IMR-90 (cell line): Measurements from ENCODE around the gene UBAC1. TPM values are rescaled to one million over a fixed set of nuclear protein-coding genes. Genes with fewer than 3 reads are reported as not detected.

ENCODE experiments used
- ATAC-seq: fragments of 200-7000 bp; cut with Tn5 transposase; 2 replicates; pipeline ENCODE4 v1.9.1; 2020; ENCODE audit warnings: low read depth, mild to moderate bottlenecking, moderate library complexity
- BruUV-seq: library from RNA; stranded (reverse); fragments of 400-500 nt; replicated peaks from 2 replicates; lab custom pipeline; 2021; lab: Mats Ljungman, UMichigan
- CTCF ChIA-PET: fragments of 300-600 bp; formaldehyde crosslinking; extraction: SDS; loops from one replicate; lab custom pipeline; 2021; ENCODE audit warnings: antibody characterized with exemption; lab: Yijun Ruan, JAX
- POLR2A ChIA-PET: fragments of 300-600 bp; sonication (Branson Sonifier 250); formaldehyde crosslinking; loops from one replicate; lab custom pipeline; 2022; ENCODE audit warnings: antibody characterized with exemption; ENCODE audit not compliant: unreplicated experiment; lab: Charles Lee
- DNase-seq: peaks from one replicate; pipeline ENCODE4 v3.0.0; 2013
- H2AFZ ChIP-seq: replicated peaks from 2 replicates; pipeline ENCODE3; 2013; ENCODE audit warnings: low read length, mild to moderate bottlenecking; ENCODE audit not compliant: poor library complexity
- H2AK5ac ChIP-seq: 2 replicates; pipeline ENCODE4 v1.6.1; 2013; ENCODE audit warnings: low read depth, low read length, inconsistent platforms
- H2AK9ac ChIP-seq: replicated peaks from 2 replicates; pipeline ENCODE3; 2013; ENCODE audit warnings: mild to moderate bottlenecking, low read depth, low read length, moderate library complexity; ENCODE audit not compliant: poor library complexity
- H2BK120ac ChIP-seq: 2 replicates; pipeline ENCODE4 v1.6.1; 2013; ENCODE audit warnings: low read depth, low read length, inconsistent platforms
- H2BK15ac ChIP-seq: 3 replicates; pipeline ENCODE4 v1.6.1; 2013; ENCODE audit warnings: low read depth, low read length, inconsistent platforms
- H2BK20ac ChIP-seq: 2 replicates; pipeline ENCODE4 v1.6.1; 2013; ENCODE audit warnings: low read depth, mild to moderate bottlenecking, inconsistent platforms, low read length, moderate library complexity
- H2BK5ac ChIP-seq: 2 replicates; pipeline ENCODE4 v1.6.1; 2013; ENCODE audit warnings: mild to moderate bottlenecking, low read depth, low read length, inconsistent platforms; ENCODE audit not compliant: poor library complexity, severe bottlenecking
- H3K14ac ChIP-seq: replicated peaks from 2 replicates; pipeline ENCODE4 v1.6.1; 2013; ENCODE audit warnings: low read depth, low read length, inconsistent platforms
- H3K18ac ChIP-seq: 2 replicates; pipeline ENCODE4 v1.6.1; 2013; ENCODE audit warnings: low read depth, low read length, control low read depth
- H3K23ac ChIP-seq: 2 replicates; pipeline ENCODE4 v1.6.1; 2013; ENCODE audit warnings: low read depth, low read length, inconsistent platforms
- H3K27ac ChIP-seq: 2 replicates; pipeline ENCODE4 v1.5.1; 2013; ENCODE audit warnings: mild to moderate bottlenecking, control low read depth, low read length; ENCODE audit not compliant: insufficient read depth
- H3K27me3 ChIP-seq: 2 replicates; pipeline ENCODE4 v1.6.1; 2013; ENCODE audit warnings: low read length; ENCODE audit not compliant: control insufficient read depth, insufficient read depth
- H3K36me3 ChIP-seq: 2 replicates; pipeline ENCODE4 v1.6.1; 2013; ENCODE audit warnings: low read length, mixed read lengths; ENCODE audit not compliant: control insufficient read depth, insufficient read depth
- H3K4ac ChIP-seq: 2 replicates; pipeline ENCODE4 v1.6.1; 2013; ENCODE audit warnings: low read depth, low read length, inconsistent platforms
- H3K4me1 ChIP-seq: 2 replicates; pipeline ENCODE4 v1.6.1; 2013; ENCODE audit warnings: low read length, mixed read lengths; ENCODE audit not compliant: control insufficient read depth, insufficient read depth
- H3K4me2 ChIP-seq: 2 replicates; pipeline ENCODE4 v1.6.1; 2013; ENCODE audit warnings: low read depth, mild to moderate bottlenecking, control low read depth, low read length, moderate library complexity
- H3K4me3 ChIP-seq: 2 replicates; pipeline ENCODE4 v1.5.1; 2013; ENCODE audit warnings: low read depth, mild to moderate bottlenecking, control low read depth, low read length, moderate library complexity; ENCODE audit not compliant: insufficient read depth
- H3K56ac ChIP-seq: 2 replicates; pipeline ENCODE4 v1.6.1; 2013; ENCODE audit warnings: low read length, inconsistent platforms; ENCODE audit not compliant: insufficient read depth; ENCODE audit errors: extremely low read depth
- H3K79me1 ChIP-seq, 2 experiments: 2 replicates each; pipeline ENCODE4 v1.6.1; 2013; ENCODE audit warnings: low read length in 2 of 2, inconsistent platforms in 1 of 2, low read depth in 1 of 2
- H3K9ac ChIP-seq: 2 replicates; pipeline ENCODE4 v1.6.1; 2013; ENCODE audit warnings: low read depth, low read length, control low read depth
- H3K9me1 ChIP-seq: 2 replicates; pipeline ENCODE4 v1.6.1; 2013; ENCODE audit warnings: low read length, inconsistent platforms; ENCODE audit not compliant: insufficient read depth
- H3K9me3 ChIP-seq: 2 replicates; pipeline ENCODE4 v1.6.1; 2013; ENCODE audit warnings: low read length; ENCODE audit not compliant: control insufficient read depth, insufficient read depth
- H4K20me1 ChIP-seq: 2 replicates; pipeline ENCODE4 v1.6.1; 2013; ENCODE audit warnings: low read length, inconsistent platforms; ENCODE audit not compliant: insufficient read depth
- H4K5ac ChIP-seq: 2 replicates; pipeline ENCODE4 v1.6.1; 2013; ENCODE audit warnings: mild to moderate bottlenecking, low read depth, low read length, control low read depth
- H4K8ac ChIP-seq, 2 experiments: 2 replicates each; pipeline ENCODE4 v1.6.1; 2013; ENCODE audit warnings: low read depth in 2 of 2, low read length in 2 of 2, control low read depth in 1 of 2, inconsistent platforms in 1 of 2
- H4K91ac ChIP-seq: 2 replicates; pipeline ENCODE4 v1.6.1; 2013; ENCODE audit warnings: low read depth, low read length, inconsistent platforms; ENCODE audit not compliant: insufficient read depth
- CEBPB ChIP-seq: IDR thresholded peaks from 2 replicates; pipeline ENCODE4 v1.6.1; 2012; ENCODE audit warnings: low read depth, low read length, improper control_type of control experiment
- CHD1 ChIP-seq: IDR thresholded peaks from 2 replicates; pipeline ENCODE4 v1.6.1; 2012; ENCODE audit warnings: low read depth, low read length, improper control_type of control experiment
- FOS ChIP-seq: fragments of 150-350 bp; IDR thresholded peaks from 2 replicates; pipeline ENCODE4 v1.6.1; 2016; ENCODE audit warnings: low read depth, low read length
- MXI1 ChIP-seq: IDR thresholded peaks from 2 replicates; pipeline ENCODE4 v1.6.1; 2012; ENCODE audit warnings: low read depth, mild to moderate bottlenecking, low read length, moderate library complexity, borderline replicate concordance
- WGBS, 2 experiments: methylation state at CpG; one replicate each; pipeline versions ENCODE4 v1.1.5 to v1.1.7; 2013; ENCODE audit warnings: missing lambda C conversion rate in 2 of 2; ENCODE audit not compliant: insufficient read length in 1 of 2; ENCODE audit errors: extremely low coverage in 2 of 2; 5-methylcytosine and 5-hydroxymethylcytosine counted together
- dilution Hi-C: fragments of 300-500 bp; cut with HindIII; formaldehyde crosslinking; loops from one replicate; pipeline ENCODE4 v1.14.3; 2018; ENCODE audit warnings: low sequenced_read_pairs; ENCODE audit not compliant: unreplicated experiment
- in situ Hi-C: fragments of 300-500 bp; cut with MboI; formaldehyde crosslinking; loops from 3 replicates; pipeline ENCODE4 v1.14.3; 2019; ENCODE audit warnings: low sequenced_read_pairs, inconsistent platforms, mixed read lengths
- intact Hi-C: fragments of 100-400 bp; cut with micrococcal nuclease; formaldehyde crosslinking; loops from 2 replicates; pipeline ENCODE4 v1.10.0; 2022
- polyA plus RNA-seq, 3 experiments: library from polyadenylated mRNA; depleted of rRNA; stranded (reverse); fragments of >200 nt; gene quantifications; 2 replicates each; pipeline ENCODE4 v1.2.3, GENCODE V29; 2012; ENCODE audit warnings: low replicate concordance in 1 of 3
- total RNA-seq: library from RNA; depleted of rRNA; stranded (reverse); fragments of >200 nt; gene quantifications from 2 replicates; pipeline ENCODE4 v1.2.3, GENCODE V29; 2012

UBAC1 gene
- total and polyA plus RNA-seq, 2 of the 4 experiments (the other 2 are of a cell fraction): 25.3 to 33.9 TPM

DNA sequence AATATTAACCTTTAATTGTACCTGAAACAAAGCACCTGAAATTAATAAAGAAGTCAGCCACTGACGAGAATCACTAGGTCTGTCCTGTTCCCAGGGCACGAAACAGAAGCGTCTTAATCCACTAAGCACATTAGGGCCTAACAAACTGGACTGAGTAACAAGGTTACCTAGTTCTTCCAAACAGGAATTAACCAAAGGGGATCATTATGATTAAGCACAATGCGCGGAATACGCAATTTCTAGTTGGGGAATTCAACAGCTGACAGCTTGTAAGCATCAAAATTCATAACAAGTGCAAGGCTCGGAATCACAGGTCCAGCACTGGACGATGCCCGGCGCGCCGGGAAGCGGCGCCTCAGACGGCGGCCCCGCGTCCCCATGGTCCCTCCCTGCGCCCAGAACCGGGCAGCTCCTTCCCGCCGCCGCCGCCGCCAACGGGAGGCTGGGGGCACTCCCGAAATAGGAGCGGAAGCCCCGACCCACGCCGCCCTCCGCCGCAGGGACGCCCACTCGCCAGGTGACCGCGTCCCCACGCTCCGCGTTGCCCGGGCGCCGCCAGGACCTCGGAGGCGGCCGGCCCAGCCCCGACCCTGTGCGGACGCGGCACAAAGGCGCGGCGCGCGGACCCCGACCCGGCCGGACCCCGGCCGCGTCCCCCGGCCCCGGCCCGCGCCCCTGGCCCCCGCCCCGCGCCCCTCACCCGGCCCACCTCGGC, 54.7 kb downstream of the UBAC1 start:
- Histone ChIP-seq H2AK9ac (peak overlapping the region; percentile 13), H3K9me3 (peaks cover 2% of the 10 kb centered on the region; the same call in 1 of the 2 replicates), H3K9ac (peak overlapping the region; percentile 65; the same call in 1 of the 2 replicates), H2BK20ac (no peak overlapping the region), H3K36me3 (peaks cover 9% of the 10 kb centered on the region; the same call in 1 of the 2 replicates), H2BK120ac (no peak overlapping the region), H3K4ac (0 out of 2 replicates have a peak overlapping the region, but pooled peaks have one; percentile 32), H3K23ac (peak overlapping the region; percentile 90), H2AFZ (peak overlapping the region; percentile 80), H4K91ac (no peak overlapping the region), H3K79me1 (peaks cover 29 to 77% of the 10 kb centered on the region in 2 experiments), H2AK5ac (0 out of 2 replicates have a peak overlapping the region, but pooled peaks have one; percentile 1), H4K5ac (no peak overlapping the region), H3K14ac (peak overlapping the region; percentile 62; the same call in 1 of the 2 replicates), H3K18ac (no peak overlapping the region), H3K27ac (no peak overlapping the region; the same call in 1 of the 2 replicates), H3K4me1 (peaks cover 10% of the 10 kb centered on the region), H4K20me1 (peaks cover 51% of the 10 kb centered on the region), H2BK5ac (no peak overlapping the region), H3K27me3 (no peaks in the 10 kb centered on the region), H4K8ac (no peak overlapping the region), H3K56ac (peak overlapping the region; percentile 24; the same call in 1 of the 2 replicates), H2BK15ac (no peak overlapping the region), H3K9me1 (peaks cover 13% of the 10 kb centered on the region; the same call in 1 of the 2 replicates), H3K4me3 (peak overlapping the region; percentile 54), H3K4me2 (peak overlapping the region; percentile 91)
- 1% methylated on average over 33 of the region's 70 CpGs; no CpG with 5 or more reads in 1 of the 2 experiments for whole genome bisulfite sequencing, 2 experiments
- ATAC-seq (0 out of 2 replicates have a peak, but pooled peaks have one; percentile 2), DNase-seq (peak; percentile 62)
- in situ Hi-C loops: no loop called here
- dilution Hi-C loops: no loop called here
- BruUV-seq: no TSS peak
- intact Hi-C loops: loop anchor here (2.0 kb wide), 1 partner anchor 42 kb away; no protein-coding TSS in a partner anchor
- TF ChIP-seq CHD1 (no peak), FOS (no peak), CEBPB (no peak), MXI1 (0 out of 2 replicates have a peak, but pooled peaks have one; percentile 54)
- ChIA-PET CTCF (no interaction called here), POLR2A (interaction anchor here (0.5 kb wide), 1 partner anchor 217 kb away, joined by 4 read pairs; no protein-coding TSS in a partner anchor)
